GM18861 (cell line): ENCODE data around the gene RFX7.

Experiments used
- ATAC-seq: cut with Tn5 transposase; IDR thresholded peaks from one replicate; pipeline ENCODE4 v1.9.1; 2021; ENCODE audit not compliant: unreplicated experiment

The RFX7 gene

DNA sequence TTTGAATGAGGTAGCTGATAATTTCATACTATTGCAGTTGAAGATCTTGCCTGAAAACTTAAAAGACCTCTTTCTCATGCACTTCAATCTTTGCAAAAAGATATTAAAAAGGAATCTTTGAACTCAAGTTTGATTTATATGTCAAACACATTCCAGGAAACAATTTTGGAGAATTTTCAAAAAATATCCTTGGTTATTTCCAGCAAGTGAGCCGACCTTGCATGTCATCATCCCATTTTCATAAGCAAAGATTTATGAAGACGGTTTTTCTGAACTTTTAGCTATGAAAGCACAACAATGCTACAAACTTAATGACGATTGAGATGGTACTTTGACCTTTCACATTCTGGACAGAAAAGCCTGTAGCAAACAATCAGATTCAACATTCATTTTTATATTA, 95.6 kb downstream of the RFX7 start:
- ATAC-seq = no peak

DNA sequence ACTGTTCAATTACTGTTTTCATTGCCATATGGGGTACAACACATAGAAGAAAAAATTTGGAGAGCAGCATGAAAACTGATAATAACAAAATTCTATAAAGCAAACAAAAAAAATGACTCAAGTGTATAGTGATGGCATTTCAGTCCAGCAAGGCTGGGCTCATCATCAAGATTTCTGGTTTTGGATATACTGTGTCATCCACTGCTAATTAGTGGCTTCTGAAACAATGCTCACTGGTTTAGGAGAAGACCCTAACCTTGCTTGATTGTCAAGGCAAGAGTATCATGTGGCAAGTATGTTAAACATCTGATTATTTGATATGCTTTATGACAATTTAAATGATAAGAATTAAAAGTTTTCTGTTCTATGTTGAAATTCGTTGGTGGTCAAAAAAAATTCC, 96.9 kb downstream of the RFX7 start:
- ATAC-seq = no peak

DNA sequence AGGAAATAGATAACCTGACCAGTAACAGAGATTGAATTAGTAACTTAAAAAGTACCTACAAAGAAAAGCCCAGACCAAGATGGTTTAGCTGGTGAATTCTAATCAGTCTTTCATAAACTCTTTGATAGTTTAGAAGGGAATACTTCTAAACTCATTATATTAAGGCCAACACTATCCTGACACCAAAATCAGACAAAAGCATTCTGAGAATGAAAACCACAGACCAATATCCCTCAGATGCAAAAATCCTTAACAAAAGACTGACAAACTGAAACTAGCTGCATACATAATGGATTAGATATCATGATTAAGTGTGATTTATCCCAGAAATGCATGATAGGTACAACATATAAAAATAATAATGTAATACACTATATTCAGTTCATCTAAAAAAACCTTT, 115.6 kb downstream of the RFX7 start:
- ATAC-seq = no peak

DNA sequence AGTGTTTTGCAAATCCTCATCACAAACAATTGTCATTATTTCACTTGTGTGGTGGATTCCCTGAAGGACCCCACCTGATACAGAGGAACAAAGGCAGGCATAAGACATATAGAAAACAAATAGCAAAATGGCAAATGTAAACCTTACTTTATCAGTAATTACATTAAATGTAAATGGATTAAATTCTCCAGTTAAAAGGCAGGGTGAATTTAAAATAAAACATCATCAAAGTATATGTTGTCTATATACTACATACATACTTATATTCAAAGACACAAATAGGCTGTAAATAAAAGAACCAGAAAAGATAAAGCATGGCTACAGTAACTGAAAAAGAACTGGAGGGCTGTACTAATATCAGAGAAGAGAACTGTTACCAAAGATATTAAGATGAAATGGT, 117.3 kb downstream of the RFX7 start:
- ATAC-seq = no peak

DNA sequence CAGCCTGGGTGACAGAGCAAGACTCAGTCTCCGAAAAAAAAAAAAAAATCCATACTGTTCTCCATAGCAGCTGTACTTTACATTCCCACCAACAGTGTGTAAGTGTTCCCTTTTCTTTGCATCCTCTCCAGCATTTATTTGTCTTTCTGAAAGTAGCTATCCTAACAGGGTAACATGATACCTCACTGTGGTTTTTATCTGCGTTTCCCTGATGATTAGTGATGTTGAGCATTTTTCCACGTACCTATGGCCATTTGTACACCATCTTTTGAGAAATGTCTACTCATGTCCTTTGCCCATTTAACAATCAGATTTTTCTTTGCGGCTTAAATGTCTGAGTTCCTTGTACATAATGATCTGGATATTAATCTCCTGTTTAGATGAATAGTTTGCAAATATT, 119.3 kb downstream of the RFX7 start:
- ATAC-seq = no peak

DNA sequence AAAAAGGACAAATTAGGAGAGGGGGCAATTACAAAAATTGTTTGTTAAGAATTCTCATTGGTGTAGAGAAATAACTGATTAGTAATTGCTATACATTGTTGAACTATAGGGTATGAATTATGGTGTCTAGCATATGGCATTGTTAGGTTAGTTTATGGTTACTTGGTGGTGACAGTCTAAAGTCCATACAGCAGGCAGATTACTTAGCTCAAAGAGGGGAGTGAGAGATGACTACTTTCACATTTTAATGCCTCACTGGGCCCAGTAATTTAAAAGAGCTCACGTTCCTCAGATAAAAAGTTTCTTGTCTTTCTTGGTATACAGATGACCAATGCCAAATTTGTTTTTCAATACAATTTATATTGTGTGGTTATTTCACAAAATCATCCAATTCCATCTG, 137.8 kb downstream of the RFX7 start:
- no peak for ATAC-seq

DNA sequence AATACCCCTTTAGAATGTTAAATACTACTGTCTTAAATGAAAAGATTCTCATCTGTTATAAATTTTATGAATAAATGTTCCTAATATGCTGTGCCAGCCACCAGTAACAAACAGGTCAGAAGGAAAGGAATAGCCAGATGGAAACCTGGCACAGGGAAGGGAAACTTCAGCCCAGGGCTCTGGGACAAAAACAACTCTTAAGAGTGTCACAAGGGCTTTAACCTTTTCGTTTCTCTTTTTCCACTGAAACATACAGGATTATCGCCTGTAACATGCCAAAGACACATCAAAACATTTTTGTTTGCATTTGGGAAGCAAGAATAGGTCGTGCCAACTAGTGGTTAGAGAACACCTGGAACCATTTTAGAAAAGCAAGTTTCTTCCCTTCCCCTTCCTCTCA, 141.2 kb downstream of the RFX7 start:
- no peak for ATAC-seq

DNA sequence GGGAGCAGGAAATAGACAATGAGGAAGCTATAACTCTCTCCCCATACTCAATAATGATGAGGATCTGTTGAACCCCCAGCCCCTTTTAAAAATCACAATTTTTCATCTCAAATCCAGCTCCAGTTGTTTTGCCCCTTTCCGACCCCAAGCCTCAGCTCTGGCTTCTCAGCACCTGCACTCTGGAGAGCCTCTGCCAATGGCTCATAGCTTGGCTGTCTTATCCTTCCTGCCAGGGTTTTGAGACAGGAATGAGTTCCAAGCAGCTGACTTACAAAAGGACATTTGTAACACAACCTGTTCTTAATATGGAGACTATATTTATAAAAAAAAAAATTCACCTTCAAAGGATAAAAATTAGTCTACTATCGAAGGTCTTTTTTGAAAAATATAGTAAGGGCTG, 144.4 kb downstream of the RFX7 start:
- no peak for ATAC-seq

DNA sequence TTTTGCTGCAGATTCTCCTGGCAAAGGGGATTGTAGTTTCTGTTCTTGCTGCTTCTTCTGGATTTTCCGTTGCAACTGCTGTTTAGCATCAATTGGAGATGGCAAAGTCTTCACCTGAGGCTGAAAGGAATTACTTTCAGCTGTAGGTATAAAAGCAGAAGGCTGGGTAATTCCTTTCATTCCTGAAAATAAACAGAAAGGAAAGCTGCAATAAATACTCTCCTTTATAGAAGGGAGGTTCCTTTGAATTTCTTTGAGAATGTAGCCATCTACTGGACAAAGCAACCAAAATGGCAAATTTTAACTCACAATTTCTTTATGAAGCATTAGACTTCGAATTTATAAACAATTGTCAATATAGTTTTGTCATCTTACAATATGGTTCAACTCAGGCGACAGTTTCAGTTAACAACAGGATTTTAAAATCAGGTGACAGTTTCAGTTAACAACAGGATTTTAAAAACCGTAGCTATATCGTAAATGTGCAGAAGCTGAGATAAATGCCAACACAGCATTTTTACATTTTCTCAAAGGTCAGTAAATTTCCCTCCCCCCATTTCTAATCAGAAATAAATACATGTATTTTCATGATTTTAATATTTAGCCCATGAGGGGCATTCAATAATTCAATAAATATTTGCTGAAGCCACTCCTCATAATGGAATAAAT, 145.3 kb downstream of the RFX7 start:
- ATAC-seq = no peak

DNA sequence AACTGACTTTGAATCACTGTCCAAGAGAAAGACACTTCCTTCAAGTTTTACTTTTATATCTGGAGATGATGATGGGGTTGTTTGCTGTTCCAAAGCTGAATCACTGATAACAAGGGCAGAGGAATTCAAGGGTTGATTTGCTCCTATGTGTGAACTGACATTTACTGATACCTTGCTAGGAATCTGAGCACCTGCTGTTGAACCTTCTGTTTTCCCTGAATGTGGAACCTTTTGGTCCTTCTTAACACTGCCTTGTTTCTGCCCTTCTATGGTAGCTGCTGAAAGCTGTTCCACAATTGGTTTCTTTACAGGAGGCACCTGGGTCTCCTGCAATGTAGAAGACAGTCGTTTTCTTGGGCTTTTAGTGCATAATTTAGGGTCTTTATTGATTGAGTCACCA, 148.3 kb downstream of the RFX7 start:
- ATAC-seq = no peak

DNA sequence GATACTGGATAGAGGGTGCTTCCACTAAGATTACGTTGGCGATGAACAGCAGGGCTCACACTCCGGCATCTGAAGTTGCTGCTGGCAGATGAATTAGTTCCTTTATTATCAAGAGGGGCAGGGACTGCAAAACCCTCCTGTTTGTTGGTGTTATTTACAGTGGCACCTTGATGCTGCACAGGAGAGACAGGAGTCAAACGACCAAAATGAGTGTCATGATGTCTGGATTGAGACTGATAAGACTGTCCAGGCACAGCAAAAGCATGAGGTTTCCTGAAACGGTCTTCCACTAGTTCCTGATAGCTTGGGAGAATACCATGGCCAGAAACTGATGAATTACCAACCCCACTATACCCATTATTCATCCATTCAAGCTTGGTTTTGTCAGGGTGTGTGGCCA, 149.5 kb downstream of the RFX7 start:
- no peak for ATAC-seq

DNA sequence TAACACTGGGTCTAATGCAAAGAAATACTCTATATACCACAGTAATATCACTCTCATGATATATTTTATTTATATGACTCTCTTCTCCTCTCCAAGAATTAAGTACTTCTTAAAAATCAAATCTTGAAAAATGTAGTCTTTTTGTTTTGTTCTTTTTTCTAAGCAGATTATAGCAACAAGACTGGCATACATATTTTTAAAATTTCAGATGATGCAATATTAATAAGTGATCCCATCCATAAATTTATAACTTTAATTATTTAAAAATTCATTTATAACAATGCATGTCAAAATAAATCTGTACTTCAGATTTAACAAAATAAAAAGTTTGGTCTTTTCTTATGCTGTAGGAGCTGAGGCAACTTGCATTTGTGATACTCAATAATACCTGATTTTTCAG, 155.3 kb downstream of the RFX7 start:
- ATAC-seq = no peak

DNA sequence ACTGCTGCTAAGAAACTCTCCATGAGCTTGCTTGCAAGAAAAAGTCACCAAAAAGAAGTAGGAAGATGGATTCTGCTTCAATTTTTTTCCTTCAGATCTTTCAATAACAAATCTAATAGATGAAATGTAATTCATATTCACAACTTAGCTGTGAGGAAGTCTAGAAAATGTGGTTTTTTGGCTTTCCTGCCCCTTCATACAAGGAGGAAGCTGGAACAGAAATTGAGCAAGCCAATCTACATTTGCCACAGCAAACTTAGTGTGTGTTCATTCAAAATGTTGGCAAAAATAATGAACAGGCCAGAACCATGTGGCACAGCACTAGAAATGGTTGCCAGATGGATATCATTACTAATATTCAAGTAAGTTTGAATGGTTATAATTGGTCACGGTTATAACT, 157.1 kb downstream of the RFX7 start:
- no peak for ATAC-seq

DNA sequence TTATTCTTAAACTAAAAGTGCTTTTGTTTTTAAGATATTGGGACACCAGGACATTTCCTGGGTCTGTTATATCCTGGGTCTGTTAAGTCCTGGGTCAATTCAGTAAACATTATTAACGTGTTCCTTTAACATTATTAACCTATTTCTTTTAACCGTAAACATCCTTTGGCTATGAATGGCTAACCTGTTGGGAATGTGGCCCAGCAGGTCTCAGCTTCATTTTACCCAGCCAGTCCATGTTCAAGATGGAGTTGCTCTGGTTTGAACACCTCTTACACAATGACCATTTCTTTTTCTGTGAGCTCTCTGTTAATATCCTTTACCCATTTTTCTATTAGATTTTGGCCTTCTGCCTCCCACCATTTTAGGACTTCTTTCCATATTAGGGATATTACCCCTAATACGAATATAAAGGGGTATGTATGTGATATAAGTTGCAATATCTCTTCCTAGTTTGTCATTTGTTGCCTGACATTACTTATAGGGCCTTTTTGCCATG, 161.4 kb downstream of the RFX7 start:
- no peak for ATAC-seq

DNA sequence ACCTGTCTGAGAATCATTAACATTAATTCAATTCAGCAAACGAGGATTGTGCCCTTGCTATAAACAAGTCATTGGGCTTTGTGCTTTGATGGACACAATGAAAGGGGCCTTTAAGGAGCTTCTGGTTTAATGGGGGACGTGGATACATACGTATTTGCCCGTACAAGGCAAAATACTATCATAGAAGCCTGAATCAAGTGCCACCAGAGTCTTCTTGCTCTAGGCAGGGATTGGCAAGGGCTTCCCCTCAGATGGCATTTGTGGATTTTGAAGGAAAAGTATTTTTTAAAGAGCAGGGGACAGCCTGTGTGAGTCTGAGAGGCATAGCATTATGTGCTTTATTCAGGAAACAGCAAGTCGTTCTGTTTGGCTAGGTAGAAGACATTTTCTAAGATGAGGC, 166.6 kb downstream of the RFX7 start:
- no peak for ATAC-seq

DNA sequence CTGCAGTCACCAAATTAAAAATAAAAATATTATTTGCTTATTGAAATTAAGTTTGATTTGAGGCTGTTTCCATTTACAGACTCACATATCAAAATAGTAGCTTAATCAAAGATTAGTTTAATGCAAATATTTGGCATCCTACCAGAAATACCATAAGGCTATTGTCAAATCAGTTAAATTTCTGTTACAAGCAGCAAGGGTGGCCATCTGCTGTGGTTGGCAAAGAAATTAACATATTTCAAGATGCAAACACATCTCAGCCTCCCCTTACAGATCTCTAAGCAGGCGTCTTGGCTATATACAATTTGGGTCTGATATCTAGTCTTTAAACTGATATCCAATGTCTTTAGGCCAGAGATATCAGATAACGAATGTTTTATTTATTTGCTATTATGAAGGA, 167.0 kb downstream of the RFX7 start:
- no peak for ATAC-seq

DNA sequence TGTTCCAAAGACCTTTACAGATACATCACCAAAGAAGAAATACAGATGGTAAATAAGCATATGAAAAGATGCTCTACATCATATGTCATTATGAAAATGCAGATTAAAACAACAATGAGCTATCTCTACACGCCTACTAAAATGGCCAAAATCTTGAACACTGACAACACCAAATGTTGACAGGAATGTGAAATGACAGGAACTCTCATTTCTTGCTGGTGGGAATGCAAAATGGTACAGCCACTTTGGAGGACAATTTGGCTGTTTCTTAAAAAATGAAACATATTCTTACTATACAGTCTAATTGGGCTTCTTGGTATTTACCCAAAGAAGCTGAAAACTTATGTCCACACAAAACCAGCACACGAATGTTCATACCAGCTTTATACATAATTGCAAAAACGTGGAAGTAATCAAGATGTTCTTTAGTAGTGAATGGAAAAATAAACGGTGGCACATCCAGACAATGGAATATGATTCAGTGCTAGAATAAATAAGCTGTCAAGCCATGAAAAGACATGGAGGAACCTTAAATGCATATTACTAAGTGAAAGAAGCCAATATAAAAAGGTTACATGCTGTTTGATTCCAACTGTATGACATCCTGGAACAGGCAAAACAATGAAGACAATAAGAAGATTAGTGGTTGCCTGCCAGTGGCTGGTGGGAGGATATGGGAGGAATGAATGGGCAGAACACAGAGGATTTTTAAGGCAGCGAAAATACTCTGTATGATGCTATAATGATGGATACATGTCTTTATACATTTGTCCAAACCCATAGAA, 169.0 kb downstream of the RFX7 start:
- no peak for ATAC-seq

DNA sequence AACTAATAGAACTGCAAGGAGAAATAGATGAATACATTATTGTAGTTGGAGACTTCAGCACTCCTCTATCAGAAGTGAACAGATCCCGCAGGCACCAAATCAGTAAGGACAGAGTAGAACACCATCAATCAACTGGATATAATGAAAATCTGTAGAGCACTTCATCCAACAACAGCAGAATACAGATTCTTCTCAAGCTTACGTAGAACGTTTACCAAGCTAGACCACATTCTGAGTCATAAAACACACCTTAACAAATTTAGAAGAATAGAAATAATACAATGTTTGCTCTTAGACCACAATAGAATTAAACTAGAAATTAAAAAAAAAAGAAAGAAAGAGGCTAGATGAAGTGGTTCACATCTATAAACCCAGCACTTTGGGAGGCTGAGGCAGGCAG, 179.5 kb downstream of the RFX7 start:
- ATAC-seq = no peak

DNA sequence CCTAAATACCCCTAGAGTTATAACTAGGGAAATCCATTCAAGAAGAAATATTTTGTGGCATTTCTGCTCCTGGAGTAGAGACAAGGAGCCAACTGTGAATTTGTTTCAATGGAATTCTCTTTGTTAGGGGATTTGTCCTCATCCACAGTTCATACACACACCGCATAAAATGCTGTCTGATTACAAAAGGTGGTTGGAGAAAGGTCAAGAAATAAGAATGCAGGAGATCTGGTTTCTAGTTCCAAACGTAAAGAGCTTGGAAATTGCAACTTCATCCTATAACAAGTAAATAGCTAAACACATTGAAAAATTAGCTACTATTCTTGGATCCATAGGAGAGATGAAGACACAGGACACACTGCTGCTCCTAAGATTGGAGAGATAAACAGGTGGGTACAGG, 184.0 kb downstream of the RFX7 start:
- no peak for ATAC-seq

DNA sequence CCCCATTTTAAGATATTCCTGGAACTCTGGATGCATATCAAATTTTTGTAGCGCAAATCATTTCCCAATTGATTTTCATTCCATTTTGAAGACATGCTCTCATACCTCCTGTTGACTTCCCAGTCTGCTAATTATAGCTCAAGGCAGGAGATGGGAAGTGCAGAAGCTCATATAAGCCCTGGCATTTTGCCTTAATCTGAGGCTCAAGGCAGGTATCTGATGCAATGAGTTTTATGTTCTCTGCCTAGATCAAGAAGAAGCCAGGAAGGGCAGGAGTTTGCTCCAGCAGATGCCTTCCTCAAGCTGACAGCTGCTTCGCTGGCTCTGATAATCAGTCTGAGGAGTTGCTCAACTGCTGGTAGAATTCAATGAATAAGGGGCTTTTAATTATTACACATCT, 184.7 kb downstream of the RFX7 start:
- ATAC-seq = no peak

DNA sequence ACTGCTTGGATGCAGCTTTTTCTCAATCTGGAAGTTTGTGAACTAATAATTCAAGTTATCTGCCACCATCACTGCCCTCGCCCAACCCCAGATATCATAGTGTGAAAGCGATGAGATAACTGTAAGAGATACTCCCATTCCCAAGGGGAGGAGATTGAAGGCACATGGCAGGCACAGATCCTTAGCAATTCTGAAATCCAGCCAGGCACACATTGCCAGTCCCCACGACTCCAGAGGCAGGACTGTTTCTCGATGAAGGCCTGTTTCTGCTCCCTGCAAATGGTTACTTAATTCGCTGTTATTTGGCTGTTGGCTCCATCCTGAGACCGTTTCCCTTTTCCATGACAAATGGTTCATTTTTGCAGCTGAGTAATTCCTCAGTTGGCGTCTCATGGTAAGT, 187.1 kb downstream of the RFX7 start:
- no peak for ATAC-seq

DNA sequence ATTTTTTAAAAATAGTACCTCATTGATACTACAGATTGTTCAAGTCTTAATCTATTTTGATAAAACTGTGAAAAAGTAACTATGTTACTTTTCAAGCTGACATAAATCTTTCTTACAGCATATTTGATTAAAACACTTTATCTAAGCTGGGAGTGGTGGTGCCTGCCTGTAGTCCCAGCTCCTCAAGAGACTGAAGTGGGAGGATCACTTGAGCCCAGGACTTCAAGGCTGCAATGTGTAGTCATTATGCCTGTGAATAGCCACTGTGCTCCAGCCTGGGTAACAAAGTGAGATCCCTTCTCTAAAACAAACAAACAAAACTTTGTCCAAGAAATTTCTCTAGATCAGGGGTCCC, 190.7 kb downstream of the RFX7 start:
- ATAC-seq = no peak
